Left renal pelvis (tissue), 4 donors: ENCODE measurements around the gene TM4SF5. TPM values are rescaled to one million over a fixed set of nuclear protein-coding genes. Genes with fewer than 3 reads are reported as not detected.
"Not testable (repeated sequence)": the region's sequence is repeated elsewhere in the genome, so short reads cannot be mapped to it uniquely, and the experiment has no call there.

ENCODE experiments used
- DNase-seq, 4 donors: peaks; one replicate each; pipeline ENCODE4 v3.0.0-alpha.2; 2013; ENCODE audit warnings: low read depth in 4 of 4, low spot score in 3 of 4
- polyA plus RNA-seq, 4 donors: library from polyadenylated mRNA; unstranded; fragments of 120-200 nt; gene quantifications; one replicate each; pipeline ENCODE4 v1.2.1, GENCODE V29; 2013; ENCODE audit not compliant: insufficient read length in 4 of 4

TM4SF5 gene
- polyA plus RNA-seq, 4 donors: 0.31 to 2.9 (median 1.5) TPM

GRCh38 chr17:4823373-4824089 is 51.8 kb downstream of the TM4SF5 start:
- DNase-seq: no peak

- DNase-seq: no peak
Observed at GRCh38 chr17:4827399-4827798, 55.7 kb downstream of the TM4SF5 start.

- DNase-seq: not testable (repeated sequence)
Observed at GRCh38 chr17:4832829-4833177, 61.1 kb downstream of the TM4SF5 start.

Other genes starting within 250 kb of the TM4SF5 start
- gene MYBBP1A, start 216.5 kb upstream of the TM4SF5 start, polyA plus RNA-seq: 10 to 100 TPM; 32.5 to 50.1 (median 36.3) TPM
- 10 to 100 TPM in 1 of 4 donors, 1 to 10 TPM in 2, under 1 TPM in 1; 0.19 to 11.3 (median 7.6) TPM for gene GGT6, start 211.3 kb upstream of the TM4SF5 start, polyA plus RNA-seq
- 10 to 100 TPM in 3 of 4 donors, 1 to 10 TPM in 1; 1.7 to 67.3 (median 52.0) TPM for gene SMTNL2, start 187.4 kb upstream of the TM4SF5 start, polyA plus RNA-seq
- under 1 TPM; 0.50 to 0.75 (median 0.63) TPM for gene ALOX15, start 130.2 kb upstream of the TM4SF5 start, polyA plus RNA-seq
- 10 to 100 TPM; 36.2 to 56.5 (median 45.0) TPM for gene PELP1, start 67.7 kb upstream of the TM4SF5 start, polyA plus RNA-seq
- 10 to 100 TPM; 27.9 to 42.1 (median 33.2) TPM for gene ARRB2, start 61.3 kb upstream of the TM4SF5 start, polyA plus RNA-seq
- gene MED11, start 40.5 kb upstream of the TM4SF5 start, polyA plus RNA-seq: 10 to 100 TPM; 14.6 to 26.5 (median 22.5) TPM
- under 1 TPM; 0.37 to 0.85 (median 0.58) TPM for gene ZMYND15, start 32.1 kb upstream of the TM4SF5 start, polyA plus RNA-seq
- 10 to 100 TPM in 3 of 4 donors, 1 to 10 TPM in 1; 7.6 to 14.1 (median 11.9) TPM for gene CXCL16, start 32.0 kb upstream of the TM4SF5 start, polyA plus RNA-seq
- 1 to 10 TPM in 1 of 4 donors, under 1 TPM in 3; 0.41 to 1.2 (median 0.59) TPM for gene VMO1, start 14.5 kb downstream of the TM4SF5 start, polyA plus RNA-seq
- 1 to 10 TPM in 3 of 4 donors, under 1 TPM in 1; 0.90 to 9.4 (median 3.5) TPM for gene GLTPD2, start 17.1 kb downstream of the TM4SF5 start, polyA plus RNA-seq
- gene PSMB6, start 24.3 kb downstream of the TM4SF5 start, polyA plus RNA-seq: 100 to 1,000 TPM in 3 of 4 donors, 10 to 100 TPM in 1; 82.5 to 125 (median 120) TPM
- gene PLD2, start 35.3 kb downstream of the TM4SF5 start, polyA plus RNA-seq: 10 to 100 TPM; 31.9 to 48.7 (median 41.6) TPM
- gene MINK1, start 61.5 kb downstream of the TM4SF5 start, polyA plus RNA-seq: 10 to 100 TPM; 49.3 to 75.6 (median 59.3) TPM
- gene C17orf107, start 127.7 kb downstream of the TM4SF5 start, polyA plus RNA-seq: 1 to 10 TPM; 1.3 to 2.8 (median 1.9) TPM
- 1 to 10 TPM; 1.4 to 2.0 (median 1.7) TPM for gene CHRNE, start 131.2 kb downstream of the TM4SF5 start, polyA plus RNA-seq
- 1 to 10 TPM in 3 of 4 donors, under 1 TPM in 1; 0.83 to 3.4 (median 1.8) TPM for gene GP1BA, start 160.4 kb downstream of the TM4SF5 start, polyA plus RNA-seq
- gene SLC25A11, start 168.2 kb downstream of the TM4SF5 start, polyA plus RNA-seq: 10 to 100 TPM; 40.5 to 90.1 (median 72.7) TPM
- gene RNF167, start 168.4 kb downstream of the TM4SF5 start, polyA plus RNA-seq: 100 to 1,000 TPM; 106 to 135 (median 129) TPM
- gene PFN1, start 176.6 kb downstream of the TM4SF5 start, polyA plus RNA-seq: 100 to 1,000 TPM; 274 to 467 (median 346) TPM
- 10 to 100 TPM; 14.8 to 30.0 (median 18.8) TPM for gene ENO3, start 179.2 kb downstream of the TM4SF5 start, polyA plus RNA-seq
- gene SPAG7, start 195.9 kb downstream of the TM4SF5 start, polyA plus RNA-seq: 100 to 1,000 TPM in 1 of 4 donors, 10 to 100 TPM in 3; 86.4 to 100 (median 92.0) TPM
- gene CAMTA2, start 215.8 kb downstream of the TM4SF5 start, polyA plus RNA-seq: 10 to 100 TPM; 19.3 to 34.2 (median 26.6) TPM
- gene INCA1, start 225.6 kb downstream of the TM4SF5 start, polyA plus RNA-seq: 1 to 10 TPM; 6.9 to 9.3 (median 7.4) TPM
- gene KIF1C, start 226.1 kb downstream of the TM4SF5 start, polyA plus RNA-seq: 10 to 100 TPM; 69.8 to 89.3 (median 82.2) TPM